GM12892 (cell line): Measurements from ENCODE around the gene TPM2.
"Not testable (repeated sequence)": the region's sequence is repeated elsewhere in the genome, so short reads cannot be mapped to it uniquely, and the experiment has no call there.

ENCODE experiments used
- DNase-seq: peaks from one replicate; pipeline ENCODE4 v3.0.0; 2011; ENCODE audit not compliant: insufficient read length
- FAIRE-seq: peaks from 2 replicates; lab custom pipeline; 2011; peaks lifted over from hg19 to GRCh38; lab: Jason Lieb, UNC
- POLR2A ChIP-seq: IDR thresholded peaks from 2 replicates; pipeline ENCODE4 v1.6.1; 2011; ENCODE audit warnings: low read depth, low read length, control low read depth
- POLR2AphosphoS5 ChIP-seq: IDR thresholded peaks from 2 replicates; pipeline ENCODE4 v1.6.1; 2011; ENCODE audit warnings: low read depth, low read length, control low read depth
- TAF1 ChIP-seq: IDR thresholded peaks from 2 replicates; pipeline ENCODE4 v1.6.1; 2011; ENCODE audit warnings: low read depth, mild to moderate bottlenecking, control low read depth, low read length, borderline replicate concordance

TPM2 gene

GRCh38 chr9:35639631-35640030 lies 50.1 kb downstream of the TPM2 start:
- DNase-seq (no peak), FAIRE-seq (peak; percentile 87)
- TF ChIP-seq POLR2AphosphoS5 (no peak), POLR2A (no peak), TAF1 (no peak)

DNA sequence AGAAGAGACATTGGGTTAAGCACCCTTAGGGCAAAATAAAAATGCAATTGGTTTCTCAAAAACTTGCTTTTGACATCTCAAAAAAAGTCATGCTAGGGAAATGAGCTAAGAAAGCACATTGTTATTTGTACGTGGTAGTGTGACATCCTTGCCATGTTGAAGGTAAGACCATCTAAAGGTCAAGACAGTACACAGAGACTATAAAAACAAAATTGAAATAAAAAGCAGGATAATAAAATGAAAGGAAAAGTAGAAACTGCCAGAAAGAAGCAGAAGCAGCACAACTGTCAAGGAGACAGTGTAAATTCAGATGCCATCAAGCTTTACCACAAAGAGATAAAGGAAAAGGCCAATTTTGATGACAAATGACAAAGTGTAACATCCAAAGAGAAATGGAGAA lies 50.5 kb downstream of the TPM2 start:
- FAIRE-seq, DNase-seq: not testable (repeated sequence)

GRCh38 chr9:35638751-35639150 lies 51.0 kb downstream of the TPM2 start:
- not testable (repeated sequence) for DNase-seq, FAIRE-seq

DNA sequence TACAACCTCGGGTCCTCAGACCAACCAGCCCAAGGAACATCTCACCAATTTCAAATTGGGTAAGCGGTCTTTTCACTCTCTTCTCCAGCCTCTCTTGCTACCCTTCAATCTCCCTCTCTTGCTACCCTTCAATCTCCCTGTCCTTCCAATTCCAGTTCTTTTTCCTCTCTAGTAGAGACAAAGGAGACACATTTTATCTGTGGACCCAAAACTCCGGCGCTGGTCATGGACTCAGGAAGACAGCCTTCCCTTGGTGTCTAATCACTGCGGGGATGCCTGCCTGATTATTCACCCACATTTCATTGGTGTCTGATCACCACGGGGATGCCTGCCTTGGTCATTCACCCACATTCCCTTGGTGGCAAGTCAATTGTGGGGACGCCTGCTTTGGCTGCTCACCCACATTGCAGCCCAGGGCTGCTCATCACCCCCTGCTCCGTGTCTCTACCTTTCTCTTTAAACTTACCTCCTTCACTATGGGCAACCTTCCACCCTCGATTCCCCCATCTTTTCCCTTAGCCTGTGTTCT lies 52.2 kb downstream of the TPM2 start:
- FAIRE-seq, DNase-seq: not testable (repeated sequence)

DNA sequence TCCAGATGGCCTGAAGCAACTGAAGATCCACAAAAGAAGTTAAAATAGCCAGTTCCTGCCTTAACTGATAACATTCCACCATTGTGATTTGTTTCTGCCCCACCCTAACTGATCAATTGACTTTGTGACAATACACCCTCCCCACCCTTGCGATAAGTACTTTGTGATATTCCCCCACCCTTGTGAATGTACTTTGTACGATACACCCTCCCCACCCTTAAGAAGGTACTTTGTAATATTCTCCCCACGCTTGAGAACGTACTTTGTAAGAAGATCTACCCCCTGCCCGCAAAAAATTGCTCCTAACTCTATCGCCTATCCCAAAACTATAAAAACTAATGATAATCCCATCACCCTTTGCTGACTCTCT lies 52.9 kb downstream of the TPM2 start:
- not testable (repeated sequence) for DNase-seq, FAIRE-seq

- FAIRE-seq (no peak), DNase-seq (no peak)
- no peak for TF ChIP-seq POLR2AphosphoS5
- TF ChIP-seq POLR2A = no peak
- no peak for TF ChIP-seq TAF1
These were observed 53.4 kb downstream of the TPM2 start for GRCh38 chr9:35636135-35636876.

GRCh38 chr9:35635730-35636129 lies 54.0 kb downstream of the TPM2 start:
- no peak for TF ChIP-seq TAF1
- TF ChIP-seq POLR2AphosphoS5 = no peak
- TF ChIP-seq POLR2A = no peak
- no peak for DNase-seq
- no peak for FAIRE-seq
